Erythroblast (primary cell): ENCODE measurements around the gene CRHR1.

Source experiments
- GATA1 ChIP-seq: IDR thresholded peaks from 2 replicates; pipeline ENCODE4 v1.6.1; 2011; ENCODE audit warnings: low read depth, mild to moderate bottlenecking, control low read depth, low read length, moderate library complexity
- POLR2A ChIP-seq: IDR thresholded peaks from 2 replicates; pipeline ENCODE4 v1.6.1; 2011; ENCODE audit warnings: mild to moderate bottlenecking, low read length

DNA sequence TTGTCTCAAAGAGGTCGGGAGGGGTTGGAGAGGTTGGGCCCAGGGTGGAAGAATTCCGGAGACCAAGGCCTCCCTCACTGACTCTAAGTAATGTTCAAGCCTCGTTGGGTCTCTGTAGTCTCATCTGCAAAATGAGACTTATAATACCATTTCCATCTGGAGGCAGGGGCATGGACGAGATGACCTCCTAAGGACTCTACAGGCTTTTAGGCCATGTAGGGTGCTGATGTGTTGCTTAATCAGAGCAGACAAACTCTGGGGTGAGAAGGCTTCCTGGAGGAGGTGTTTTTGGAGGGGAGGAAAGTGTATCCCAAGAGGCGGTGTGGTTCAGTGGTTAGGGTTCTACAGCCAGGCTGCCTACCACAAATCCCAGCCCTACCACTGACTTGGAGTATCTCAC is 63.6 kb downstream of the CRHR1 start:
- TF ChIP-seq POLR2A, result no peak
- no peak for TF ChIP-seq GATA1
